Activated T-helper 1 cell treated with anti-CD3 and anti-CD28 coated beads, Interleukin-2, amount 50 U/mL, for 16 hours (primary cell): ENCODE measurements around the gene RERE.
"Not testable (repeated sequence)": the region's sequence is repeated elsewhere in the genome, so short reads cannot be mapped to it uniquely, and the experiment has no call there.

ENCODE experiments used
- DNase-seq, 2 donors: peaks; one replicate each; pipeline ENCODE4 v3.0.0-alpha.2; 2020; ENCODE audit warnings: low read depth in 1 of 2, low spot score in 1 of 2

The RERE gene

GRCh38 chr1:8461351-8462110 is 355.9 kb downstream of the RERE start:
- DNase-seq = no peak

DNA sequence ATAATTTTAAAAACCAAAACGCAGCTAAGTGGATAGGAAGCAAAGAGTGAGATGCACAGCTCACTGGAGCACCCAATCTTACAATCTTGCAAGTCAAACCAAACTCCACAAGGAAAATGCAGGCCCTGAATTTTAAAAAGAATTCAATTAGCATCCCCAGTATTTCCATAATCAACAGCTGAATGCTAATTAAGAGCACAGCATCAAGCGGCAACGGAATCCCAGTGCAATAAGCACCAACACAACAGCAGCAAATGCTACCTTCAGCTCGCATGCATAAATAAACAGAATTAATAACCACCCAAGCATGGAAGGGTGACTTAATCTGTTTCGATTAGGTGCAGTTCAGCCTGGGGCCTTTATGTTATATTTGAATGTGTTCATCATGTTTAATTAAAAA is 356.7 kb downstream of the RERE start:
- DNase-seq = no peak

- DNase-seq = no peak
These were observed 357.3 kb downstream of the RERE start for GRCh38 chr1:8460132-8460544.

DNA sequence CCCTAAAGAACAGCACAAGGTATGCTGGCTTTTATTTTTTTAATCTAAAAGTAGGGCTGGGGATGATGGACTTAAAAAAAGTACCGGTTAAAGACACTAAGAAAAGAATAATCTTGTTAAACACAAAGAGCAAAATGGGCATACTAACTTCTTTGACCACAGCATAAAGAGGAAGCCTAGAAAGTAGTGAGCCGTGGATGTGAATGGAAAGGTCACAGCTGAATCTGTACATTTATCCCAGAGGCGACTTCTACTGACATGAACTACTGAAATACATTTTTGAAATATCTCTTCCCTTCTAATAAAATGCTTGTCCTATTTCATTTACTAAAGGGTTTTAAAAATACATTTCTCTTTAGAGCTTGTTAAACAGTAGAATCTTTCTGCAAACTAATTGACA is 358.8 kb downstream of the RERE start:
- no peak for DNase-seq

GRCh38 chr1:8457760-8458381 is 359.6 kb downstream of the RERE start:
- DNase-seq = no peak

DNA sequence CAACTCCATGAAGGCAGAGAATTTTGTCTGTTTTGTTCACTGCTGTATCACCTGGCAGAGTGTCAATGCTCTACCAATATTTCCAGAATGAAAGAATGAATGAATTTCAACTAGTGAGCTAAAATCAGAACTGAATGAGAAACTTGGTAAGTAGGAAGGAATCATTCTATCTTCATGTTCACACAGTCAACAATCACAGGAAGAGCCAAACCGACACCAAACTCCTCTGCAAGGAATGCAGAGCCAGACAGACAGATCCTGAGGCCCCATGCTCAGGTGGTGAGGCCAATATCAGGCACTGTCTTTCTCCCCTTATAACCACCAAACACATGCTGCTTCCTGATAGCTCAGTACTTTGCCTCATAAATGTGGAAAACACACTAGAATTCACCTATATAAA is 360.4 kb downstream of the RERE start:
- DNase-seq = no peak

GRCh38 chr1:8456308-8456912 is 361.0 kb downstream of the RERE start:
- no peak for DNase-seq

- DNase-seq = no peak
These were observed 361.6 kb downstream of the RERE start for GRCh38 chr1:8455700-8456307.

DNA sequence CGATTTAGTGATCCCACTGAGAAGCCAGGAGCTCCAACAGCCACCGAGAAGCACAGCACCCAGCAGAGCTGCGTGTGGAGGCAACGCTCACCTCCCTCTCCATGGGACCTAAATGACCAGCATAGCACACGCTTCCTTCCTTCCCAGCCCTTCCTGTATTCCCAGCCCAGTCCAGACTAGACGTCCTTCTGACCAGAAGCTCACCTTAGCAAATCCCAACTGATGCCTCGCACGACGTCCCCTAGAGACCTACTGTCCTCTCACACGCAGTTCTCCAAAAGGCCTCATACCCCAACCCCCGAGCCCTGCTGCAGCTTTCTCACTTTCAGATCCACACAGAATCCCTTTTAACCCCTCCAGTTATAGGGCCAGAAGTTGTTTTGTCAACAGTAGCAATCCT is 367.1 kb downstream of the RERE start:
- no peak for DNase-seq

DNA sequence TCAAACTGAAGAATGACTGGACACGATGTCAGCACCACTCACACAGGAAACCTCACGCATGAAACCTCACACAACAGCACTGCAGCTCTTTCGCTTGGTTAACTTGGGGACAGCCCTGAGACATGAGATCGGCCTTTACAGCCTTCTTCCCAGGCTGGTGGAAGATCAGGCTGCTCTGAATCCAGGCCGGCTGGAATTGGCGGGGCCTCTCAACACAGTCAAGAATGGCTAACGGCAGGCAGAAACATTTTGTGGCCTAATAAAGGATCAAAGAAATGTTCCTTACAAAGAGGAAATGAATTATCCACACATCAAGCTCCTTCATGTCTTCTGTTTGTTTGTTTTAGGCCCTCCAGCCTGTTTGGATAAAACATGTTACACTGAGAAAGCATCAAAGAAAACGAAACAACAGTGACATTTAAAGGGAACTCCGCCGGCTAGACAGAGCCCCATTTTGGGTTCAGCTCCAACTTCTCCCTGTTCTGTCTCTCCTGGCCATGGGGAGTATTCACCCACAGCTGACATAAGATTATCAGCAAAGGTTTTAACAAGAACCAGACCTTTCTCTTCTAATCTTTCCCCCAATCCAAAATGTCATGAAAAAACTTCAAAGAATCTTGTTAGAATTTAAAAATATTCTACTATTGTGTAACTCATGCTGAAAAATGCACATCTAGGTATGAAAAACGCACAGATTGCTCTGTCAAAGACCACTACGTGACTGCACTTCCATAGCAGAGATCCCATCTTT is 368.4 kb downstream of the RERE start:
- no peak for DNase-seq

- DNase-seq = not testable (repeated sequence)
These were observed 368.9 kb downstream of the RERE start for GRCh38 chr1:8448505-8448904.

DNA sequence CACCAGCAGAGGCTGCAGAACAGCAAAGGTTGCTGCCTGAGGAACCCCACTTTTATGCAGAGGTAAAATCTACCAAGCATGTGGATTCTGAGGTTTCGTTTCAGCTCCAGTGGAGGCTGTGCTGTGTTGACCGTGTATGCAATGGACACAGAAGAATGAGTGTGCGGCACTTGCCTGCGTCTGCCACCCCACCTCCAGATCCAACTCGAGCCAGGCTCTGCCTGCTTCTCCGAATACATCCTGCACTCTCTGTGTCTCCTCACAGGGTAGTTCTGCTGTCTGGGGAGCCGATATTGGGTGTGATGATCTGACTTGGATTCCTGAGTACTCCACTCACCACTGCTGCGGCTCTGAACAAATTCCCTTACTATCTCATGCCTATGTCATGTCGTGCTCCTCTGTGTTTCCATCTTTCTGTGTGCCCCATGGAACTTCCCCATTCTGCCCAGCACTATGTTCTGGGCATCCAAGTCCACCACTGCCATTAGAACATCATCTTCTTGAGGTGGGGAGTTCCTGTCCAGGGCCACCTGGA is 369.8 kb downstream of the RERE start:
- no peak for DNase-seq

DNA sequence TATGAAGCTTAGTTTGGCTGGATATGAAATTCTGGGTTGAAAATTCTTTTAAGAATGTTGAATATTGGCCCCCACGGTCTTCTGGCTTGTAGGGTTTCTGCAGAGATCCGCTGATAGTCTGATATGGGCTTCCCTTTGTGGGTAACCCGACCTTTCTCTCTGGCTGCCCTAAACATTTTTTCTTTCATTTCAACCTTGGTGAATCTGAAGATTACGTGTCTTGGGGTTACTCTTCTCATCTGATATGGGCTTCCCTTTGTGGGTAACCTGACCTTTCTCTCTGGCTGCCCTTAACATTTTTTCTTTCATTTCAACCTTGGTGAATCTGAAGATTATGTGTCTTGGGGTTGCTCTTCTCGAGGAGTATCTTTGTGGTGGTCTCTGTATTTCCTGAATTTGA is 371.3 kb downstream of the RERE start:
- DNase-seq = not testable (repeated sequence)

- DNase-seq = no peak
These were observed 373.8 kb downstream of the RERE start for GRCh38 chr1:8443558-8444194.

DNA sequence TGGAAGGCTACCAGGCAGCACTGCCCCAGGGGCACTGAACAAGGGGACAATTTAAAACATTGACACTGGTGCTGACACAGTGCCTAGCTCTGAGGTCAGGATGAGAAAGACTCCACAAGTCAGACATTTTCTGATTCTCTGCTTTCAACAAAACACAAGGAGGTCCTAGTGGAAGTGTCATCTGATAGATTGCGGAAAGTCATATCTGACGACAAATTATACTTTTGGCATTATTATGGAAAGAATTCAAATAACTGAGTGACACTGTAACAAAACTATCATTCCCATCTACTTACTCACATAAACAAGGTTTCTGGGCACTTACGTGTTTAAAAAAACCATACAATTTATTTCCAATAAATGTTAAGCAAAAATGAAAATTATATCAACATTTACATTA is 376.0 kb downstream of the RERE start:
- DNase-seq = no peak

DNA sequence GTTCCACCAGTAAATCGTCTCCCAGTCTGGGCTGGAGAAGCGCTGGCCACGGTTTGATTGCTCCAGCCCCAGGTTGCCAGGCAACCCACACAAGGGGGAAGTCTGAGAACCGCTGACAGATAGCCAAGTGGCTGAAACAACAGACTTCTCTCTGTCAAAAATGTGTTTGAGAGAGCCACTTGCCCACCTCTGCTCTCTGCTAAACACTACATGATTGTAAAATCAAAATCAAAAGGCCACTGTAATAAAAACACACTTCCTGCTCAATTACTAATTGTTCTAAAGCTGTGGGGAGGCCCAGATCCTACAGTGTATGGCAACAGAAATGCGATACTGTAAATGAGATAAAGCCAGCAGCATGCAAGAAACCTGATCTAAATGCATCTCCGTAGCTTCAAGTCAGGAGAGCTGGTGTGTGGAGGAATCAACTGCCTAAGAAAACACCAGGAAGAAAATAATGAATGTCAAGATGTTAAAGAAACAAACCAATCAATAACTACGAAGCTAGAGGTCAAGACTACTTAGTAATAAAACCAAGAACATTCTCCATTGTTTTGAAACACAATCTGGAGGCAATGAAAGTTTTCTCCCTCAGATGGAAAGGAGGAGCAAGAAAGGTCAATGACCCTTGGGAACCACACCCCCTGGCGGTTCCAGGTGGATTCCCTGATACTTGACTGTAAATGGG is 378.3 kb downstream of the RERE start:
- DNase-seq = no peak

DNA sequence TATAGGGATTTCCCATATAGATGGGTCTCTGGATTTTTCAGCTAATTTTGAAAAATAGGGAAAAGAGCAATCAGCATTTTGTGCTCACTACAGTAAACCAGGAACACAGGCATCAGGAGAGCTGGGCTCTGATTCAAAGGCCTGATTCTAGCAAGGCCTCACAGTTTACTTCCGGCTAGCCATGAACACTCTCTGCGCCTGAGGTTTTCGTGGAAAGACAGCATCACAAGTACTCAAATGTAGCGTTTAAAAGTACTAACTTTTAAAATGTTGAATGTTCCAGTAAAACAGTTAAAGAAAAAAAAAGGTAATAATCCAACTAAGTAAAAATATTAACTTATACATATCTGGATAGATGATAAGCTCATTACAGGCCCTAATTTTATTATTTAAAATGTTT is 379.0 kb downstream of the RERE start:
- no peak for DNase-seq

- no peak for DNase-seq
These were observed 380.1 kb downstream of the RERE start for GRCh38 chr1:8437347-8437746.

DNA sequence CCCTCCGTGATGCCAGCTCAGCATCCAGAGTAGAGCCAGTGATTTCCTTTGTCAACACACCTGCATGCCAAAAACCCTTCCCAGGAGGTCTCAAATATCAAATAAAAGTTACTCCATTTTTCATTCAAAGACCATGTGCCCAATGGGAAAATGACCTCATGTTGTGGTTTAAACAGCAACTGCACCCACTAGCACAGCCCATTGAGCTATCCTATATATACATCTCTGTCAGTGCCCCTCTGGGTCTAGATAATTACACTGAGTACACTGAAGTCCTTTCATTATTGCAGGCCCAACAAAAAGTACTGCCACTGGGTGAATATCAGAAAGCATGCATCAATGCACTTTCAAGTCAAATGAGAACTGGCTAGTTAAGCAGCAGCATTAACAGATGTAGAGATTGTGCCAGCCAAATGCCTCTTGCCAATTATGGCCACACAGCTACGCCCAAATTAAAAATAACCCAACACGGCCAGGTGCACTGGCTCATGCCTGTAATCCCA is 381.8 kb downstream of the RERE start:
- no peak for DNase-seq

DNA sequence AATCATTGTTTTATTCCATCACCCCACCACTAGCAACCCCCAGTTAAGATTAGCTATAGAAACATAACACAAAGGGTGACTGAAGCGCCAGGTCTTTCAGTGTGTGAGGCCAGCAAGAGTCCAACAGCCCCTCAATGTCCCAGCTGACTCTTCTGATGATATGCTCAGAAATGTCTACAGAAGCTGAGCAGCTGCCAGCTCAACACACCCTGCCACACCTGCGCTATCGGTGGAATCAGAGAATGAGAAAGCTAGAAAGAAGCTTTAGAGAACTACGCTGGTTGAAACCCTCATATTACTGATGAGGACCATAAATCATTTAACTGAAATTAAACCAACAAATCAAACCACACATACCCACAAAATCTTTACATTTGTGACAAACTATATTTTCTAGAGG is 383.3 kb downstream of the RERE start:
- DNase-seq = no peak
